NCI-H1105 (cell line): ENCODE measurements around the gene ATF7IP.
A peak's percentile ranks its signal among the peaks of the same experiment; 100 is the strongest.

ENCODE experiments used
- DNase-seq: peaks from one replicate; lab custom pipeline; 2025; lab: John Stamatoyannopoulos, UW

Gene ATF7IP

GRCh38 chr12:14410841-14411569 is 45.5 kb downstream of the ATF7IP start:
- DNase-seq, result no peak

- DNase-seq, result no peak
Measured at GRCh38 chr12:14416658-14417057, 51.2 kb downstream of the ATF7IP start.

- no peak for DNase-seq
Measured at GRCh38 chr12:14417715-14418114, 52.2 kb downstream of the ATF7IP start.

DNA sequence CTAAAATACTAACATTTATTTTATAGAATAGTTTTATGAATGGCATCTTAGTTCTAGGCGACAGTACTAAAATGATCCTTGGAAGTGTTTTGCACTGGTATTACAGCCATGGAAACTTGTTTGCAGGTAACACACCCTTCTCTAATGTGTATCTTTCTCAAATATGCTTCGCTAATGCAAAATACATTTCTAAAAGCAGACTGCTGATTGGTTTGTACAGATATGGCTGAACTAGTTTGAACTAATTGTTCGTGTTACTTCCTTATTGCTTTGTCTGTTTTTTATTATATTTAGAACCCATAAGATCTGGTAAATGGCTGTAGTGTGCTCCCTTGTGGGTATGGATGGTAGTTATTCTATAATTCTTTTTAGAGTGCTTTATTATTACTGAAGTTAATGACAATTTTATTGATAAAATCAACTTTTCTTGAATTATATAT is 53.0 kb downstream of the ATF7IP start:
- DNase-seq, result no peak

DNA sequence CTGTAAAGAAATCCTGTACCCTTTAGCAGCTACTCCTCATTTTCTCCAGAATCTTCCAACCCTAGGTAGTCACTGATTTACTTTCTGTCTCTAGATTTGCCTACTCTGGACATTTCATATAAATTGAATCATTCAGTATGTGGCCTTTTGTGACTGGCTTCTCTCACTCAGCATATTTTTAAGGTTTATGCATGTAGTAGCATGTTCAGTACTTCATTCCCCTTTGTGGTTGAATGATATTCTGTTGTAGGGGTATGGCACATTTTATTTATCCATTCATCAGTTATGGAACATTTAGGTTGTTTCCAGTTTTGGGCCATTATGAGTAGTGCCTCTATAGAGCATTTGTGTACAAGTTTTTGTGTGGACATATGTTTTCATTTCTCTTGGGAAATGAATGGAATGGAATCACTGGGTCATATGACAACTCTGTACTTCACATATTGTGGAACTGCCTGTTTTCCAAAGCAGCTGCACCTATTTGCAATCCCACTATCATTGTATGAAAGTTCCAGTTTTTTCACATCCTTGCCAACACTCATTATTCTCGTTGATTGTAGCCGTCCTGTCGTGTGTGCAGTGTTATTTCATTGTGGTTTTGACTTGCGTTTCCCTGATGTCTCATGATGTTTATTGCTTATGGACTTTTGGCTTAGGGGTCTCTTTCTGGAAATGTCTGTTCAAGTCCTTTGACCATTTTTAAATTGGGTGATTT is 57.2 kb downstream of the ATF7IP start:
- no peak for DNase-seq

GRCh38 chr12:14424545-14424944 is 59.1 kb downstream of the ATF7IP start:
- DNase-seq, result no peak

DNA sequence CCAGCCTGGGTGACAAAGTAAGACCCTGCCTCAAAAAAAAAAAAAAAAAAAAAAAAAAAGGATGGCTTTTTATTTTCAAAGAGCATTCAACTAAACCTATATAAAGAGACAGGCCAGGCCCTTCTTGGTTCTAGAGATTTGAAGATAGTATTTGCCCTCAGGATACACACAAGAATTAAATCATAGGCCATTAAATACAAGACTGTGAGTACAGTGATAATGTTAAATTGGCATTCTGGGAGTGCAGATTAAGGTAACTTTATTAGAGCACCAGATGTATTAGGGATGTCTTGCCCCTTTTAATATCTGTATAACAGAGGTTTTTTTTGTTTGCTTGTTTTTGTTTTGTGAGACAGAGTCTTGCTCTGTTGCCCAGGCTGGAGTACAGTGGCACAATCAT is 61.3 kb downstream of the ATF7IP start:
- DNase-seq, result no peak

GRCh38 chr12:14427929-14428328 is 62.4 kb downstream of the ATF7IP start:
- no peak for DNase-seq

DNA sequence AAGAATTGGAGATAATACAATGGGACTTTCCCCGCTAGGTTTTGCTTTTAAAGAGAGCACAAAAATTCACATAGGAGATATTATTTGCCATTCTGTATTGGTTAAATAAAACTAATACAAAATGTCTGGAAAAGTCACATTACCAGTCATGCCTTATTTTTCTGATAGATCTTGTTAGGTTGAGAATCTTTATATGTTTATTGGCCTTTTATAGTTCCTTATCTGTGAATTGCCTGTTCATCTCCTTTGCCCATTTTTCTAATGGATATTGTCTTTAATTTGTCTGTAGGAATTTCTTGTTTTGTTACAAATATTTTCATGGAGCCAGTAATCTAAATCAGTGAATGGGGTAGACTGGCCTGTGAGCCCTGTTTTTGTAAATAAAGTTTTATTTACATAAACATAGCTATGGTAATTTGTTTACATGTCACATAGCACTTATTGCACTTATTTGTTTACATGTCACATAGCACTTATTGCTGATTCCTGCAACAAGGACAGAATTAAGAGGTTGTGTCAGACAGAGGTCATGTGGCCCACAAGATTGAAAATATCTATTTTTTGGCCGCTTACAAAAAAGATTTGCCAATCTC is 65.0 kb downstream of the ATF7IP start:
- DNase-seq, result no peak

- DNase-seq, result no peak
Measured at GRCh38 chr12:14431975-14432374, 66.5 kb downstream of the ATF7IP start.

DNA sequence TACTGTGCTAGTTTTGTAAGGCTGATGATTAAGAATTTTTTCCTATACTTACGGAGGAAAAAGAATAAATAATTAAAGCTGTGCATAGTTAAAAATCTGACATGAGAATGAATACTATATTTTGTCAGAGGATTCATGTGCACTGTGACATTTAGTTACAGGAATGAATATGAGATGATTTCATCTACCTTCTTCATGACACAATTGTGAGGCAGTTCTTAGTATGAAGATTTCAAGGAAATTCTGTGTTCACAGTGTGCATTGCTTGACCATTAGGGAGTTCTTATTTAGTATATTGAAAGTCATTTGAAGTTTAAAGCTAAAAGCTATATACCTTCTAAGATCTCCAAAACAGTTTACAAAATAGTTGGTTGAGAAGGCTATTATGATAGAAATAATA is 70.1 kb downstream of the ATF7IP start:
- DNase-seq, result no peak

GRCh38 chr12:14442221-14442881 is 76.9 kb downstream of the ATF7IP start:
- DNase-seq, result no peak

- no peak for DNase-seq
Measured at GRCh38 chr12:14443531-14443930, 78.0 kb downstream of the ATF7IP start.

- no peak for DNase-seq
Measured at GRCh38 chr12:14450479-14450878, 85.0 kb downstream of the ATF7IP start.

GRCh38 chr12:14452336-14452735 is 86.9 kb downstream of the ATF7IP start:
- no peak for DNase-seq

- no peak for DNase-seq
Measured at GRCh38 chr12:14452865-14453264, 87.4 kb downstream of the ATF7IP start.

- no peak for DNase-seq
Measured at GRCh38 chr12:14454098-14454907, 88.8 kb downstream of the ATF7IP start.

DNA sequence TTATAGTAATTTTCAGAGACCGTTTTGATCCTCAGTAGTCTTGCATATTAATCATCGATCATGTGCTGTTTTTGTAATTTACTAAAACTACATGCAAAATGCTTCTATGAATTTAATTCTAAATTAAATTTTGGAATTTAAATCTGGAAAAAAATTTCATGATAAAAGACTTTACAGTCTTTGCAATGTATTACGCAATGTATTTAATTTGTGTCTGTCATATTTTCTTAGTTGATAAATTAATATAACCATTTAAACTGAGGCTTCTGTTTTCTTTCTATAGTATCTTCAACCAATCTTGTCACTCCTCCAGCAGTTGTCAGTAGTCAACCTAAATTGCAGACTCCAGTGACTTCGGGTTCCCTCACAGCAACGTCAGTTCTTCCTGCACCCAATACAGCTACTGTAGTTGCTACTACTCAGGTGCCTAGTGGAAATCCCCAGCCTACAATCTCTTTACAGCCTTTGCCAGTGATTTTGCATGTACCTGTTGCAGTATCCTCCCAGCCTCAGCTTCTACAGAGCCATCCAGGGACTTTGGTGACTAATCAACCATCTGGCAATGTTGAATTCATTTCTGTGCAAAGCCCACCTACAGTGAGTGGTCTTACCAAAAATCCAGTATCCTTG is 94.8 kb downstream of the ATF7IP start:
- DNase-seq, result no peak

DNA sequence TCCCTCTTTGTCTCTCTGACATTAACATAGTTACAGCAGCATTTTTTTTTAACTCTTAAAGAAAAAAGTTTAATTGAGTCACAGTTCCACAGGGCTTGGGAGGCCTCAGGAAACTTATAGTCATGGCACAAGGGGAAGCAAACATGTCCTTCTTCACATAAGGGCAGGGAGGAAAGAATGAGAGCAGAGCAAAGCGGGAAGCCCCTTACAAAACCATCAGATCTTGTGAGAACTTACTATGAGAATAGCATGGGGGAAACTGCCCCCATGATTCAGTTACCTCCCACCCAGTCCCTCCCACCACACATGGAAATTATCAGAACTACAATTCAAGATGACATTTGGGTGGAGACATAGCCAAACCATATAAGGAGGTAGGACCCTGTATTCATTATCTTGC is 106.0 kb downstream of the ATF7IP start:
- no peak for DNase-seq

DNA sequence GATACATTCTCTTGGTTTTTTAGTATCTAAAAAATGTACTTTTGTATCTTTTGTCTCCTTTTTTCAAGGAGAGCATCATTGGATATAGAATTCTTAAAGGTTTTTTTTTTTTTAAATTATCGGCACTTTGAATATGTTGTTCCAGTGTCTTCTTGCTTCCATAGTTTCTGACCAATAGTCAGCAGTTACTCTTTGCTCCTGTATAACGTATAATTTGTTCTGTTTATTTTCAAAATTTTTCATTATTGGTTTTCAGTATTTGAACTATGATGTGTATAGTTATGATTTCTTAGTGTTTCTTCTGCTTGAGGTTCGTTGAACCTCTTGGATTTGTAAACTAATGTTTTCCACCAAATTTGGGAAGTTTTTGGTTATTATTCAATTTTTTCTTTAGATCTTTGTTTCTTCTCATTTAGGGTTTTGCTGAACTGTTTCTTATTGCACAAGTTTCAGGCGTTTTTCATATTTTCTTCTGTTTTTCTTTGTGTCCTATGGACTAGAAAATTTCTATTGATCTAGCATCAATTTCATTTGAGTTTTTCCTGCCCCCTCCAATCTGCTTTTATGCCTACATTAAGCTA is 108.3 kb downstream of the ATF7IP start:
- DNase-seq, result peak; percentile 5

DNA sequence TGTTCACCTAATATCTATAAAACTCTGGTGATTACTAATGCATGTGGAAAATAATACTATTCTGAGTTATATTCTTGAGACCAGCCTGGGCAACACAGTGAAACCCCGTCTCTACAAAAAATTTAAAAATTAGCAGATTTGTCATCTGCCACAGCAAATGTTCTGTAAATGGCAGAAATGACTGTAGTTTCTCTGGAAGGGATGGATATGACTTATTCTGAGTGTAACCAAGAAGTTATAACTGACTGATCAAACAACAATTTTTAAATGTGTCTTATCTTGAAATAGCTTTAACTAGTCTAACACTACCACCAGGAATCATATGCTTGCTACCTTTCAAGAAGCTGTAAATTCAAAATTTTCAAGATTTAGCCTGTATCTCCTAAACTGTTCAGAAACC is 113.5 kb downstream of the ATF7IP start:
- DNase-seq, result no peak
